ENCODE measurements around the gene RASL12. TPM values are rescaled to one million over a fixed set of nuclear protein-coding genes. Genes with fewer than 3 reads are reported as not detected.

RASL12 gene
- total RNA-seq, 1 donor: 0.36 TPM

GRCh38 chr15:65097651-65098263, 30.0 kb upstream of the RASL12 start:
- H3K36me3 ChIP-seq (ENCODE audit: insufficient read depth, low read length): peaks cover 36% of the 10 kb centered on the region
- no peak for TF ChIP-seq CTCF (IDR thresholded peaks at IDR 0.05; ENCODE audit: extremely low read depth, low read depth, low read length)
- no peaks in the 10 kb centered on the region for H3K9me3 ChIP-seq (ENCODE audit: low read depth, low read length)
- no peaks in the 10 kb centered on the region for H3K27me3 ChIP-seq (ENCODE audit: insufficient read depth, low read length)
- H4K20me1 ChIP-seq (ENCODE audit: insufficient read depth, low read length): no peaks in the 10 kb centered on the region
- no peak for DNase-seq (ENCODE audit: insufficient read length, low spot score, missing footprints)
- no peak overlapping the region for H2AFZ ChIP-seq (ENCODE audit: low read length)
- H3K27ac ChIP-seq (ENCODE audit: low read depth, low read length): no peak overlapping the region
- H3K4me2 ChIP-seq (ENCODE audit: insufficient read depth, low read length): no peak overlapping the region
- H3K4me3 ChIP-seq (ENCODE audit: insufficient read depth, low read length): no peak overlapping the region
- H3K79me2 ChIP-seq (ENCODE audit: insufficient read depth, low read length): no peaks in the 10 kb centered on the region
- no peaks in the 10 kb centered on the region for H3K4me1 ChIP-seq (ENCODE audit: insufficient read depth, low read length)

- Histone ChIP-seq H4K20me1 (ENCODE audit: insufficient read depth, low read length) (no peaks in the 10 kb centered on the region), H3K4me3 (ENCODE audit: insufficient read depth, low read length) (no peak overlapping the region), H3K36me3 (ENCODE audit: insufficient read depth, low read length) (peaks cover 32% of the 10 kb centered on the region), H3K79me2 (ENCODE audit: insufficient read depth, low read length) (no peaks in the 10 kb centered on the region), H3K9me3 (ENCODE audit: low read depth, low read length) (no peaks in the 10 kb centered on the region), H3K27me3 (ENCODE audit: insufficient read depth, low read length) (no peaks in the 10 kb centered on the region), H2AFZ (ENCODE audit: low read length) (no peak overlapping the region), H3K4me1 (ENCODE audit: insufficient read depth, low read length) (no peaks in the 10 kb centered on the region), H3K4me2 (ENCODE audit: insufficient read depth, low read length) (no peak overlapping the region), H3K27ac (ENCODE audit: low read depth, low read length) (no peak overlapping the region)
- DNase-seq (ENCODE audit: insufficient read length, low spot score, missing footprints): peak; percentile 62
- TF ChIP-seq CTCF (IDR thresholded peaks at IDR 0.05; ENCODE audit: extremely low read depth, low read depth, low read length): no peak
Observed at GRCh38 chr15:65096481-65097385, 28.9 kb upstream of the RASL12 start.

GRCh38 chr15:65095747-65096104, 27.9 kb upstream of the RASL12 start:
- H3K4me1 ChIP-seq (ENCODE audit: insufficient read depth, low read length): no peaks in the 10 kb centered on the region
- H3K4me3 ChIP-seq (ENCODE audit: insufficient read depth, low read length): no peak overlapping the region
- TF ChIP-seq CTCF (IDR thresholded peaks at IDR 0.05; ENCODE audit: extremely low read depth, low read depth, low read length): no peak
- H3K27me3 ChIP-seq (ENCODE audit: insufficient read depth, low read length): no peaks in the 10 kb centered on the region
- H2AFZ ChIP-seq (ENCODE audit: low read length): no peak overlapping the region
- peak; percentile 57 for DNase-seq (ENCODE audit: insufficient read length, low spot score, missing footprints)
- H3K27ac ChIP-seq (ENCODE audit: low read depth, low read length): no peak overlapping the region
- H3K9me3 ChIP-seq (ENCODE audit: low read depth, low read length): no peaks in the 10 kb centered on the region
- H3K36me3 ChIP-seq (ENCODE audit: insufficient read depth, low read length): peaks cover 28% of the 10 kb centered on the region
- no peak overlapping the region for H3K4me2 ChIP-seq (ENCODE audit: insufficient read depth, low read length)
- no peaks in the 10 kb centered on the region for H4K20me1 ChIP-seq (ENCODE audit: insufficient read depth, low read length)
- no peaks in the 10 kb centered on the region for H3K79me2 ChIP-seq (ENCODE audit: insufficient read depth, low read length)
